Hepatocyte (in vitro differentiated cells): Measurements from ENCODE around the gene RAET1E. TPM values are rescaled to one million over a fixed set of nuclear protein-coding genes. Genes with fewer than 3 reads are reported as not detected.
"Not testable (repeated sequence)": the region's sequence is repeated elsewhere in the genome, so short reads cannot be mapped to it uniquely, and the experiment has no call there.

Source experiments
- DNase-seq: peaks from one replicate; pipeline ENCODE4 v3.0.0-alpha.2; 2016; ENCODE audit warnings: low spot score
- H2AFZ ChIP-seq: fragments of 200-600 bp; sonication (generic); 2 replicates; pipeline ENCODE4 v1.6.0; 2016; ENCODE audit warnings: antibody characterized with exemption, mild to moderate bottlenecking
- H3K27ac ChIP-seq: fragments of 200-600 bp; sonication (generic); 2 replicates; pipeline ENCODE4 v1.5.1; 2016; ENCODE audit warnings: mild to moderate bottlenecking
- H3K27me3 ChIP-seq: fragments of 200-600 bp; sonication (generic); 2 replicates; pipeline ENCODE4 v1.6.1; 2016
- H3K36me3 ChIP-seq: fragments of 200-600 bp; sonication (generic); replicated peaks from 2 replicates; pipeline ENCODE4 v1.5.1; 2016; ENCODE audit warnings: low read depth; ENCODE audit not compliant: insufficient read depth
- H3K4me1 ChIP-seq: fragments of 200-600 bp; sonication (generic); 2 replicates; pipeline ENCODE4 v1.5.1; 2016; ENCODE audit warnings: mild to moderate bottlenecking, moderate library complexity; ENCODE audit not compliant: insufficient read depth
- H3K4me2 ChIP-seq: fragments of 200-600 bp; sonication (generic); 2 replicates; pipeline ENCODE4 v1.6.0; 2016
- H3K4me3 ChIP-seq: fragments of 200-600 bp; sonication (generic); 2 replicates; pipeline ENCODE4 v1.5.1; 2016; ENCODE audit warnings: mild to moderate bottlenecking
- H3K79me2 ChIP-seq: fragments of 200-600 bp; sonication (generic); 2 replicates; pipeline ENCODE4 v1.6.0; 2017; ENCODE audit warnings: mild to moderate bottlenecking
- H3K9me2 ChIP-seq: fragments of 200-600 bp; sonication (generic); replicated peaks from 2 replicates; pipeline ENCODE4 v1.6.0; 2017; ENCODE audit warnings: mild to moderate bottlenecking; ENCODE audit not compliant: insufficient read depth
- H3K9me3 ChIP-seq: fragments of 200-600 bp; sonication (generic); 2 replicates; pipeline ENCODE4 v1.5.1; 2016; ENCODE audit warnings: low read depth, mild to moderate bottlenecking
- H4K20me1 ChIP-seq: fragments of 200-600 bp; sonication (generic); 2 replicates; pipeline ENCODE4 v1.6.0; 2016; ENCODE audit warnings: mild to moderate bottlenecking; ENCODE audit not compliant: insufficient read depth, poor library complexity, severe bottlenecking
- EZH2 ChIP-seq: fragments of 200-600 bp; sonication (generic); IDR thresholded peaks from 2 replicates; pipeline ENCODE4 v1.6.1; 2016; ENCODE audit warnings: antibody characterized with exemption, mild to moderate bottlenecking, borderline replicate concordance
- EZH2phosphoT487 ChIP-seq: fragments of 200-600 bp; sonication (generic); IDR thresholded peaks from one replicate; pipeline ENCODE4 v1.6.1; 2018; ENCODE audit warnings: antibody characterized with exemption, mild to moderate bottlenecking, low read depth, moderate library complexity; ENCODE audit not compliant: unreplicated experiment, severe bottlenecking
- WGBS: methylation state at CpG from one replicate; pipeline ENCODE4 v1.1.6; 2016; ENCODE audit warnings: low lambda C conversion rate; ENCODE audit errors: missing lambda C conversion rate; 5-methylcytosine and 5-hydroxymethylcytosine counted together
- polyA plus RNA-seq: library from polyadenylated mRNA; unstranded; fragments of >200 nt; fragmentation: Nextera tagmentation; extraction: Ambion mirVana; gene quantifications from 2 replicates; pipeline ENCODE4 v1.2.1, GENCODE V29; 2016
- total RNA-seq: library from RNA; depleted of rRNA; stranded (reverse); fragments of >200 nt; gene quantifications from 2 replicates; pipeline ENCODE4 v1.2.3, GENCODE V29; 2014
- TF ChIP-seq, protein P1 (sequence below): fragments of 200-600 bp; sonication (generic); IDR thresholded peaks from 2 replicates; pipeline ENCODE4 v1.5.1; 2016; ENCODE audit warnings: antibody characterized with exemption, mild to moderate bottlenecking; ENCODE audit not compliant: poor library complexity

RAET1E gene
- total RNA-seq (0.28 TPM in 1 of 2 replicates, not detected in the other), polyA plus RNA-seq (0.44 TPM in 1 of 2 replicates, not detected in the other)

DNA sequence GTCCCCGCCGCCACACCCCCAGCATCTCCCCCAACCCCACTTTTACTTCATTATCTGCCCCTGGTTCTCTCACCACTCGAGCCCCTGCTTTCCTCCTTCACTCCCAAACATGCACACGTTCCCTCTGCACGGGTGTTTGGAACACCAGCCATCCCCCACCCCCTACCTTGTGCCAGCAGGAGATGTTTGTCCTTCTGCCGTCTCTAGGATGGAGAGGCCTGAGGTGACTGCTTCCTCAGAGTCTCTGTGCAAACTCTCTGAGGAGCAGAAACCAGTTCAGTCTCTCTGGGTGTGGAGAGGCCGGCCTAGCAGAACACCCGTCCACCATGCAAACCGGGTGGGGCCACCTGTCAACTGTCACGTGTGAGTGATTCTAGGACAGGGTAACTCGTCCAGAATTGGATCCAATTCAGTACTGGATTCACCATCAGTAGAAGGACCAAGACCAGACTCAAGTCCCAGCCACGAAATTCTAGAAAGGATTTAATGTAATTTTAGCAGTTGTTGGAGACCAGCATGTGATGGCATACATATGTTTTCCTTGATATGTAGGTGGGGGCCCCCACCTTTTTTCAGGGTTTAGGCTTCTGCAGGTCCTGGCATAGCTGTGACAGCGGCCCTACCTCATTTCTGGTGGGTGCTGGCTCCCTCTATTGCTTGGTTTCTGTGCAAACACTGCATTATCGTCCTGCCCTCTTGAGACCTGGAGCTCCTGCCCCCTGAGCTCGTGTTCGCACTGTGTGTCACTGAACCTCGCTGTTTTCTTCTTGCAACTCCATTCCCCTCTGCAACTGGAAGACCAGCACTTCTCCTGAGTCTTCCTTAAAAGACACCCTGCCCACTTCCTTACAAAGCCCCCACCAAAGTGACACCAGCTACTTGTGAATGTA lies at the start of gene RAET1E:
TSS of gene RAET1E (minus strand) at position 259 of the 890 bp plus-strand sequence. CDS start 7,212 bp downstream, outside the sequence.
- Histone ChIP-seq H3K27me3 (no peaks in the 10 kb centered on the region), H3K4me3 (no peak within 1 kb of the TSS), H3K4me1 (peaks cover 7% of the 10 kb centered on the region), H3K36me3 (no peaks in the 10 kb centered on the region), H3K4me2 (no peak within 1 kb of the TSS), H3K27ac (no peak within 1 kb of the TSS), H4K20me1 (no peaks in the 10 kb centered on the region), H3K79me2 (no peaks in the 10 kb centered on the region), H3K9me3 (no peaks in the 10 kb centered on the region), H2AFZ (no peak within 1 kb of the TSS), H3K9me2 (no peaks in the 10 kb centered on the region)
- WGBS, result 77% methylated on average over 17 of the region's 17 CpGs
- DNase-seq, result no peak
- TF ChIP-seq EZH2, result no peak
- TF ChIP-seq, protein P1, sequence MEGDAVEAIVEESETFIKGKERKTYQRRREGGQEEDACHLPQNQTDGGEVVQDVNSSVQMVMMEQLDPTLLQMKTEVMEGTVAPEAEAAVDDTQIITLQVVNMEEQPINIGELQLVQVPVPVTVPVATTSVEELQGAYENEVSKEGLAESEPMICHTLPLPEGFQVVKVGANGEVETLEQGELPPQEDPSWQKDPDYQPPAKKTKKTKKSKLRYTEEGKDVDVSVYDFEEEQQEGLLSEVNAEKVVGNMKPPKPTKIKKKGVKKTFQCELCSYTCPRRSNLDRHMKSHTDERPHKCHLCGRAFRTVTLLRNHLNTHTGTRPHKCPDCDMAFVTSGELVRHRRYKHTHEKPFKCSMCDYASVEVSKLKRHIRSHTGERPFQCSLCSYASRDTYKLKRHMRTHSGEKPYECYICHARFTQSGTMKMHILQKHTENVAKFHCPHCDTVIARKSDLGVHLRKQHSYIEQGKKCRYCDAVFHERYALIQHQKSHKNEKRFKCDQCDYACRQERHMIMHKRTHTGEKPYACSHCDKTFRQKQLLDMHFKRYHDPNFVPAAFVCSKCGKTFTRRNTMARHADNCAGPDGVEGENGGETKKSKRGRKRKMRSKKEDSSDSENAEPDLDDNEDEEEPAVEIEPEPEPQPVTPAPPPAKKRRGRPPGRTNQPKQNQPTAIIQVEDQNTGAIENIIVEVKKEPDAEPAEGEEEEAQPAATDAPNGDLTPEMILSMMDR, result peak; percentile 3
- TF ChIP-seq EZH2phosphoT487, result no peak

DNA sequence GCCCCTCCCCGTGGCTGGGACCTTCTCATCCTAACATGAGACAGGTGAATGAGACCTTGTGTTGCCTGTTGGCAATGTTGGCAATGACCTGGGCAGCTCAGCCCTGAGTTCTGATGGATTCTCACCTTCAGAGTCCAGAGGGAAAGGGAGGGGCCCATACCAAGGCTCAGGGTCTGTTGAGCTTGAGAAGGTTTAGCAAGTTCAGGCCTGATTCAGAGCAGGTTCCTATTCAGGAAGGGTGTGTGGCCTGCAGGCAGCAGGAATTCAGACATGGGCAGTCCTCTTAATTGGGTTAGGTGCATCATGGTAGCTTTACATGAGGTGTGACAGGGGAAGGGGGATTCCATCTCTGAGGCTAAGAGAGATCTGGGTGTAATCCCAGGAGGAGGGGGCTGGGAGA lies 49.6 kb upstream of the RAET1E start:
- peaks cover 58% of the 10 kb centered on the region for H3K27me3 ChIP-seq
- H3K4me2 ChIP-seq, H3K27ac ChIP-seq, H3K4me1 ChIP-seq, H3K79me2 ChIP-seq, H3K9me3 ChIP-seq, H4K20me1 ChIP-seq, H3K9me2 ChIP-seq, H3K4me3 ChIP-seq, DNase-seq, H2AFZ ChIP-seq, H3K36me3 ChIP-seq: not testable (repeated sequence)
- 60% methylated on average over 1 of the region's 1 CpG for WGBS

DNA sequence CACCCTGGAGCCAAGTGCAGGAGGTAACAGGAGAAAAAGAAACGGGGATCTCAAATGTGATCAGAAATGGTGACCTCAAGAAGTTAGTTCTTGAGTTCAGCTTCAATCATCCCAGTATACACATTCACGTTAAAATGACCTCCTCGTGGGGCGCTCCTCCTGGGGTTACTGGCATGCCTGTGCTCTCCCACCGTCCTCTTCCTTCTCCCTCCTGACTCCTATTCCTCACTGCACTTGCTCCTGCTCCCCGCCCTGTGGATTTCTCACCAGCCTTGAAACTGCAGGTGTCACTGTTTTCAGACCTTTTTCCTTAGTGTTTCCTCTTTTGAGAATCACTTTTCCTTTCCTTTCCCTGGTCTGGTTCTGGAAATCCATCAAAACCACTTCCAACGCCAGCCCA lies 48.7 kb upstream of the RAET1E start:
- DNase-seq, H2AFZ ChIP-seq, H3K4me2 ChIP-seq, H3K9me3 ChIP-seq, H3K36me3 ChIP-seq, H4K20me1 ChIP-seq, H3K79me2 ChIP-seq, H3K9me2 ChIP-seq, H3K4me3 ChIP-seq, H3K4me1 ChIP-seq, H3K27ac ChIP-seq: not testable (repeated sequence)
- 56% methylated on average over 7 of the region's 7 CpGs for WGBS
- H3K27me3 ChIP-seq, result peaks cover 55% of the 10 kb centered on the region

DNA sequence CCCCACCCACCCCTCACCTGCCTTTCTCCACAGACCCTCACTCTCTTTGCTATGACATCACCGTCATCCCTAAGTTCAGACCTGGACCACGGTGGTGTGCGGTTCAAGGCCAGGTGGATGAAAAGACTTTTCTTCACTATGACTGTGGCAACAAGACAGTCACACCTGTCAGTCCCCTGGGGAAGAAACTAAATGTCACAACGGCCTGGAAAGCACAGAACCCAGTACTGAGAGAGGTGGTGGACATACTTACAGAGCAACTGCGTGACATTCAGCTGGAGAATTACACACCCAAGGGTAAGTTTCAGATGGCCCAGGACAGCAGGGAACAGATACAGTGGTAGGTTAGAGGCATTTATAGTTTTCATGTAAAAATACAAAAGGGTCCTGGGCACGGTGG lies 47.4 kb upstream of the RAET1E start:
- not testable (repeated sequence) for H3K4me3 ChIP-seq, H3K4me1 ChIP-seq, H3K36me3 ChIP-seq, H4K20me1 ChIP-seq, H3K79me2 ChIP-seq, H3K9me2 ChIP-seq, H3K27ac ChIP-seq, H3K4me2 ChIP-seq, H2AFZ ChIP-seq, H3K9me3 ChIP-seq, DNase-seq
- peaks cover 54% of the 10 kb centered on the region for H3K27me3 ChIP-seq
- 88% methylated on average over 4 of the region's 6 CpGs for WGBS

- not testable (repeated sequence) for H3K4me1 ChIP-seq, H2AFZ ChIP-seq, H3K9me3 ChIP-seq, H4K20me1 ChIP-seq, DNase-seq, H3K27ac ChIP-seq, H3K4me3 ChIP-seq, H3K9me2 ChIP-seq, H3K79me2 ChIP-seq, H3K4me2 ChIP-seq, H3K36me3 ChIP-seq
- WGBS, result 84% methylated on average over 5 of the region's 5 CpGs
- H3K27me3 ChIP-seq, result peaks cover 57% of the 10 kb centered on the region
Measured at GRCh38 chr6:149943321-149943720, 45.4 kb upstream of the RAET1E start.
